Panc1 (cell line): ENCODE measurements around the gene WDR76. TPM values are rescaled to one million over a fixed set of nuclear protein-coding genes. Genes with fewer than 3 reads are reported as not detected.
"Not testable (repeated sequence)": the region's sequence is repeated elsewhere in the genome, so short reads cannot be mapped to it uniquely, and the experiment has no call there.

ENCODE experiments used
- ATAC-seq: fragments of 200-7000 bp; cut with Tn5 transposase; 2 replicates; pipeline ENCODE4 v1.9.1; 2020; ENCODE audit warnings: mild to moderate bottlenecking, moderate library complexity
- BruUV-seq: library from RNA; stranded (reverse); fragments of 400-500 nt; replicated peaks from 2 replicates; lab custom pipeline; 2021; lab: Mats Ljungman, UMichigan
- CTCF ChIA-PET: fragments of 300-600 bp; sonication (Branson Sonifier 250); formaldehyde crosslinking; loops from one replicate; lab custom pipeline; 2022; ENCODE audit warnings: antibody characterized with exemption; lab: Charles Lee
- POLR2A ChIA-PET: fragments of 300-600 bp; sonication (Branson Sonifier 250); formaldehyde crosslinking; loops from one replicate; lab custom pipeline; 2022; ENCODE audit warnings: antibody characterized with exemption; lab: Charles Lee
- DNase-seq: peaks from one replicate; pipeline ENCODE4 v3.0.0-alpha.2; 2010; ENCODE audit warnings: low read depth, low spot score
- H3K27ac ChIP-seq: 2 replicates; pipeline ENCODE4 v1.5.1; 2011; ENCODE audit warnings: mild to moderate bottlenecking, low read length, inconsistent platforms
- H3K27me3 ChIP-seq: fragments of 200-500 bp; sonication (Bioruptor generic); 2 replicates; pipeline ENCODE4 v1.6.0; 2014; ENCODE audit warnings: low read length, inconsistent platforms; ENCODE audit not compliant: control insufficient read depth, insufficient read depth
- H3K36me3 ChIP-seq: fragments of 200-500 bp; sonication (Bioruptor generic); 2 replicates; pipeline ENCODE4 v1.5.1; 2014; ENCODE audit warnings: inconsistent platforms, mild to moderate bottlenecking, low read length, moderate library complexity; ENCODE audit not compliant: control insufficient read depth, insufficient read depth
- H3K4me1 ChIP-seq: 2 replicates; pipeline ENCODE4 v1.5.1; 2011; ENCODE audit warnings: inconsistent platforms, mild to moderate bottlenecking, low read length, moderate library complexity; ENCODE audit not compliant: control insufficient read depth, insufficient read depth
- H3K4me3 ChIP-seq, 2 experiments: 2 replicates each; pipeline ENCODE4 v1.5.1; 2011 to 2012; ENCODE audit warnings: low read depth in 2 of 2, low read length in 2 of 2, mild to moderate bottlenecking in 2 of 2, inconsistent platforms in 1 of 2, moderate library complexity in 1 of 2
- H3K9me3 ChIP-seq: fragments of 200-500 bp; sonication (Bioruptor generic); 2 replicates; pipeline ENCODE4 v1.5.1; 2014; ENCODE audit warnings: low read depth, mild to moderate bottlenecking, inconsistent platforms, low read length, moderate library complexity; ENCODE audit not compliant: control insufficient read depth, insufficient read depth
- POLR2AphosphoS5 ChIP-seq: IDR thresholded peaks from 2 replicates; pipeline ENCODE4 v1.6.1; 2012; ENCODE audit warnings: mild to moderate bottlenecking, low read depth, low read length, moderate library complexity
- SIN3A ChIP-seq: IDR thresholded peaks from 2 replicates; pipeline ENCODE4 v1.6.1; 2012; ENCODE audit warnings: low read depth, mild to moderate bottlenecking, low read length, moderate library complexity, borderline replicate concordance; ENCODE audit not compliant: insufficient read depth
- TCF7L2 ChIP-seq: IDR thresholded peaks from 2 replicates; pipeline ENCODE4 v1.6.1; 2011; ENCODE audit warnings: mild to moderate bottlenecking, low read depth, low read length, inconsistent platforms
- in situ Hi-C: cut with HindIII; loops from 2 replicates; pipeline ENCODE4 v1.10.0; 2016; ENCODE audit warnings: low sequenced_read_pairs, low pct_unique_long_range_greater_than_20kb
- intact Hi-C: fragments of 100-400 bp; cut with micrococcal nuclease; formaldehyde crosslinking; loops from one replicate; pipeline ENCODE4 v1.10.0; 2022; ENCODE audit not compliant: unreplicated experiment
- total RNA-seq: library from RNA; stranded (reverse); gene quantifications from one replicate; pipeline ENCODE4 v1.2.1, GENCODE V29; 2021; ENCODE audit not compliant: unreplicated experiment
- TF ChIP-seq, protein P1 (sequence below): fragments of 450-650 bp; IDR thresholded peaks from 2 replicates; pipeline ENCODE4 v1.5.1; 2017; ENCODE audit warnings: mild to moderate bottlenecking
- TF ChIP-seq, protein P2 (sequence below), 2 experiments: IDR thresholded peaks; 2 replicates each; pipeline ENCODE4 v1.6.1; 2011 to 2012; ENCODE audit warnings: low read depth in 2 of 2, control low read depth in 1 of 2, low read length in 1 of 2, mild to moderate bottlenecking in 1 of 2, moderate library complexity in 1 of 2; ENCODE audit not compliant: insufficient read depth in 1 of 2

The WDR76 gene
- total RNA-seq, 1 experiment from 2014 or later: 40.0 TPM

DNA sequence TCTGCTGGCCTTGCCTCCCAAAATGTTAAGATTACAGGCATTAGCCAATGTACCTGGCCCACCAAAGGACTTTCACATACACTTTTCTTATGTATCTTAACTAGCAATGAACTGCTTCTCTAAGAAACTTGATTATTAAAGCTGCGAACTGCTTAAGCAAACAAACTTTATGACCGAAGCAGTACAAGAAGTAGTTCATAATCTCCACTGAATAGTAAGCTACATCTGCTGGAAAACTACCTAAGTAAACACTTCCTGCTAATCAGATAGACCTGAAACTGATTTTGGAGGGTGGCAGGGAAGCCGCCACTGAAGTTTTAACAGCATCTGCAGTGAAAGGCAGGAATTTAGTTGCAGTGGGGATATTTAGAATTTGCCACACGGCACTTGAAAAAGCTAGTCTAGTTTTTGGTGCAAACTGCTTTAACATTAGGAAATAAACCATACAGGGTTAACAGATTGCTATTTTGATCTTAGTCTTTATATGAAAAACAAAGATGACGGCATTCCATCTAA, 18.3 kb upstream of the WDR76 start:
- no peak for ATAC-seq
- Histone ChIP-seq H3K27ac (no peak overlapping the region), H3K27me3 (no peaks in the 10 kb centered on the region), H3K4me1 (no peaks in the 10 kb centered on the region), H3K4me3 (no peak overlapping the region), H3K36me3 (peaks cover 33% of the 10 kb centered on the region), H3K9me3 (no peaks in the 10 kb centered on the region)
- CTCF ChIA-PET: no interaction called here
- in situ Hi-C loops: no loop called here
- TF ChIP-seq POLR2AphosphoS5 (no peak), SIN3A (no peak), TCF7L2 (no peak)
- TF ChIP-seq, protein P1, sequence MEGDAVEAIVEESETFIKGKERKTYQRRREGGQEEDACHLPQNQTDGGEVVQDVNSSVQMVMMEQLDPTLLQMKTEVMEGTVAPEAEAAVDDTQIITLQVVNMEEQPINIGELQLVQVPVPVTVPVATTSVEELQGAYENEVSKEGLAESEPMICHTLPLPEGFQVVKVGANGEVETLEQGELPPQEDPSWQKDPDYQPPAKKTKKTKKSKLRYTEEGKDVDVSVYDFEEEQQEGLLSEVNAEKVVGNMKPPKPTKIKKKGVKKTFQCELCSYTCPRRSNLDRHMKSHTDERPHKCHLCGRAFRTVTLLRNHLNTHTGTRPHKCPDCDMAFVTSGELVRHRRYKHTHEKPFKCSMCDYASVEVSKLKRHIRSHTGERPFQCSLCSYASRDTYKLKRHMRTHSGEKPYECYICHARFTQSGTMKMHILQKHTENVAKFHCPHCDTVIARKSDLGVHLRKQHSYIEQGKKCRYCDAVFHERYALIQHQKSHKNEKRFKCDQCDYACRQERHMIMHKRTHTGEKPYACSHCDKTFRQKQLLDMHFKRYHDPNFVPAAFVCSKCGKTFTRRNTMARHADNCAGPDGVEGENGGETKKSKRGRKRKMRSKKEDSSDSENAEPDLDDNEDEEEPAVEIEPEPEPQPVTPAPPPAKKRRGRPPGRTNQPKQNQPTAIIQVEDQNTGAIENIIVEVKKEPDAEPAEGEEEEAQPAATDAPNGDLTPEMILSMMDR: no peak
- TF ChIP-seq, protein P2, sequence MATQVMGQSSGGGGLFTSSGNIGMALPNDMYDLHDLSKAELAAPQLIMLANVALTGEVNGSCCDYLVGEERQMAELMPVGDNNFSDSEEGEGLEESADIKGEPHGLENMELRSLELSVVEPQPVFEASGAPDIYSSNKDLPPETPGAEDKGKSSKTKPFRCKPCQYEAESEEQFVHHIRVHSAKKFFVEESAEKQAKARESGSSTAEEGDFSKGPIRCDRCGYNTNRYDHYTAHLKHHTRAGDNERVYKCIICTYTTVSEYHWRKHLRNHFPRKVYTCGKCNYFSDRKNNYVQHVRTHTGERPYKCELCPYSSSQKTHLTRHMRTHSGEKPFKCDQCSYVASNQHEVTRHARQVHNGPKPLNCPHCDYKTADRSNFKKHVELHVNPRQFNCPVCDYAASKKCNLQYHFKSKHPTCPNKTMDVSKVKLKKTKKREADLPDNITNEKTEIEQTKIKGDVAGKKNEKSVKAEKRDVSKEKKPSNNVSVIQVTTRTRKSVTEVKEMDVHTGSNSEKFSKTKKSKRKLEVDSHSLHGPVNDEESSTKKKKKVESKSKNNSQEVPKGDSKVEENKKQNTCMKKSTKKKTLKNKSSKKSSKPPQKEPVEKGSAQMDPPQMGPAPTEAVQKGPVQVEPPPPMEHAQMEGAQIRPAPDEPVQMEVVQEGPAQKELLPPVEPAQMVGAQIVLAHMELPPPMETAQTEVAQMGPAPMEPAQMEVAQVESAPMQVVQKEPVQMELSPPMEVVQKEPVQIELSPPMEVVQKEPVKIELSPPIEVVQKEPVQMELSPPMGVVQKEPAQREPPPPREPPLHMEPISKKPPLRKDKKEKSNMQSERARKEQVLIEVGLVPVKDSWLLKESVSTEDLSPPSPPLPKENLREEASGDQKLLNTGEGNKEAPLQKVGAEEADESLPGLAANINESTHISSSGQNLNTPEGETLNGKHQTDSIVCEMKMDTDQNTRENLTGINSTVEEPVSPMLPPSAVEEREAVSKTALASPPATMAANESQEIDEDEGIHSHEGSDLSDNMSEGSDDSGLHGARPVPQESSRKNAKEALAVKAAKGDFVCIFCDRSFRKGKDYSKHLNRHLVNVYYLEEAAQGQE (IDR thresholded peaks at IDR 0.05; ENCODE audit: insufficient read depth in 1 of 2, low read depth in 2 of 2, low read length in 1 of 2): no peak
- no peak for DNase-seq
- POLR2A ChIA-PET: no interaction called here
- intact Hi-C loops: no loop called here
- no TSS peak for BruUV-seq

DNA sequence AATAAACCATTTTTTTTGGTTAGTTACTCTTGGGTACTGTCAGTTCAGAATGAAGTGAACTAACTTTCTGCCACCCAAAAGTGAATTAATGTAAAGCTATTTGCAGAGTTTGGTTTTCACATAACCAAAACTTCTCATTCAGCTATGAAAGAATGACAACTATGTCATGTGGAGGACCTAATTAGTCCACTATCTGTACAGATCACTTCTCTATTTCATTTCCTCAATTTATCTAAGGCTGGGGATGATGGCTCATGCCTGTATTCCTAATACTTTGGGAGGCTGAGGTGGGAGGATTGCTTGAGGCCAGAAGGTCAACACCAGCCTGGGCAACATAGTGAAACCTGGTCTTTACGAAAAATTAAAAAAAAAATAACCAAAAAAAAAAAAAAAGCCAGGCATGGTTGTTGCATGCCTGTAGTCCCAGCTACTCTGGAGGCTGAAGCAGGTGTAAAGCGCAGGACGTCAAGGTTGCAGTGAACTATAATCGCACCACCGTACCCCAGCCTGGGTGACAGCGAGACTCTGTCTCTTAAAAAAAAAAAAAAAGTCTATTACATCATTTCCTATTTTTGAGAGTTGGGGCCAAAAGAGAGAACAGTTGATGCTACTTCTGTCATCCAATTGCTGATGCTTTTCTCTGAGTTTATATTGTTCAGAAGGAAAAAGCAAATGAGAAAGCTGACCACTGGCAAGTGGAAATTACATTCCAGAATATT, 17.7 kb upstream of the WDR76 start:
- ATAC-seq (no peak), DNase-seq (no peak)
- ChIA-PET CTCF (no interaction called here), POLR2A (no interaction called here)
- Histone ChIP-seq H3K4me1 (no peaks in the 10 kb centered on the region), H3K4me3 (no peak overlapping the region), H3K27me3 (no peaks in the 10 kb centered on the region), H3K36me3 (peaks cover 33% of the 10 kb centered on the region), H3K9me3 (no peaks in the 10 kb centered on the region), H3K27ac (no peak overlapping the region)
- intact Hi-C loops (no loop called here), in situ Hi-C loops (no loop called here)
- no TSS peak for BruUV-seq
- TF ChIP-seq, protein P2 (IDR thresholded peaks at IDR 0.05; ENCODE audit: insufficient read depth in 1 of 2, low read depth in 2 of 2, low read length in 1 of 2): no peak
- TF ChIP-seq, protein P1: no peak
- TF ChIP-seq SIN3A (no peak), TCF7L2 (no peak), POLR2AphosphoS5 (no peak)

DNA sequence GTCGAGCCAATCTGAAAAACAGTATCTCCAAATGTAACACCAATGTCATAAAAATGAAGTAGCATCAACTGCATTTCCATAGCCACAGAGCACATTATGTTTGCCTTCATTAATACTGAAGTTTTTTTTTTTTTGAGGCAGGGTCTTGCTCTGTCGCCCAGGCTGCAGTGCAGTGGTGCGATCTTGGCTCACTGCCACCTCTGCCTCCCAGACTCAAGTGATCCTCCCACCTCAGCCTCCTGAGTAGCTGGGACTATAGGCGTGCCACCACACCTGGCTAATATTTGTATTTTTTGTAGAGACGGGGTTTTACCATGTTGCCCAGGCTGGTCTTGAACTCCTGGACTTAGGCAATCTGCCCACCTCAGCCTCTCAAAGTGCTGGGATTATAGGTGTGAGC, 11.7 kb upstream of the WDR76 start:
- BruUV-seq, CTCF ChIA-PET: not testable (repeated sequence)

More for the DNA sequence above, 11.7 kb upstream of the WDR76 start:
- H3K27me3 ChIP-seq, intact Hi-C loops, H3K4me1 ChIP-seq, H3K27ac ChIP-seq, H3K9me3 ChIP-seq, ATAC-seq, DNase-seq, in situ Hi-C loops, POLR2A ChIA-PET, H3K4me3 ChIP-seq: not testable (repeated sequence)
- H3K36me3 ChIP-seq: peaks cover 18% of the 10 kb centered on the region
